HG03342 (cell line): ENCODE measurements around the gene SLF1.

Experiments
- ATAC-seq: cut with Tn5 transposase; IDR thresholded peaks from one replicate; pipeline ENCODE4 v1.9.1; 2021; ENCODE audit warnings: mild to moderate bottlenecking, moderate library complexity; ENCODE audit not compliant: unreplicated experiment

SLF1 gene

GRCh38 chr5:94660506-94660905 is 42.0 kb downstream of the SLF1 start:
- no peak for ATAC-seq

DNA sequence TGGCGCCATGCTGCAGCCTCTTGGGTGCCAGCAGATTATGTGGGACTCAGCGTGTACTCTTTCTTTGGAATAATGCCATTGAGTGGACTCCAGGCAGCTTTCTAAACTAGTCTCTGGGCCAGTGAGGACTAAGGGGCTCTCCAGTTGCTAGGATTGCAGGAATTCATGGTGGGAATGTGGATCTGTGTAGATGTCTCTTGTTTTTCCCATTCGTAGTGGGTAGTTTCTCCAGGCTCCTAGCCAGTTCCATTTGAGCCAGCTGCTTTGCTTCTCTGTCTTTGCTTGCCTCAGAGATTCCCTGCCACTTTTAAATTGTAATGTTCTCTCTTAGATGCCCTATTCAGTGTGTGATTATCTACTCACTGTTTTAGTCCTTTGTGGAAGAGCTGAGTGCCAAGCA is 42.6 kb downstream of the SLF1 start:
- no peak for ATAC-seq

GRCh38 chr5:94667937-94668336 is 49.5 kb downstream of the SLF1 start:
- no peak for ATAC-seq

DNA sequence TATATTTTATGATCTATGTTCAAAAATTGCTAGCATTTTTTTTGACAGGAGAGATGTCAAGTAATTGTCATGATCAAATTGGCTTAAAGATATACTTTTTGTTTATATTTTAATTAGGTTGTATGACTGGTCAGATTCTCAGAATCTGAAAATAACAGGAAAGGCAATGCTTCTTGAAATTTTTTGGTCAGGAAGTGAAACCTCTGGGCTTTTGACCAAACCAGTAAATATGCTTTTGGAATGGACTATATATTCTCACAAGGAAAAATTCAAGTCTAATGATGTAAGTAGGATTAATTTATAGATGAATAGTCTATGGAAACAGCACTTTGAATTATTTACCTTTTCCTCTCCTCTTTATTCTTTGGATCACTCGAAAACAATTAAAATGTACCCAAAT is 52.3 kb downstream of the SLF1 start:
- no peak for ATAC-seq

GRCh38 chr5:94672746-94673145 is 54.3 kb downstream of the SLF1 start:
- no peak for ATAC-seq

DNA sequence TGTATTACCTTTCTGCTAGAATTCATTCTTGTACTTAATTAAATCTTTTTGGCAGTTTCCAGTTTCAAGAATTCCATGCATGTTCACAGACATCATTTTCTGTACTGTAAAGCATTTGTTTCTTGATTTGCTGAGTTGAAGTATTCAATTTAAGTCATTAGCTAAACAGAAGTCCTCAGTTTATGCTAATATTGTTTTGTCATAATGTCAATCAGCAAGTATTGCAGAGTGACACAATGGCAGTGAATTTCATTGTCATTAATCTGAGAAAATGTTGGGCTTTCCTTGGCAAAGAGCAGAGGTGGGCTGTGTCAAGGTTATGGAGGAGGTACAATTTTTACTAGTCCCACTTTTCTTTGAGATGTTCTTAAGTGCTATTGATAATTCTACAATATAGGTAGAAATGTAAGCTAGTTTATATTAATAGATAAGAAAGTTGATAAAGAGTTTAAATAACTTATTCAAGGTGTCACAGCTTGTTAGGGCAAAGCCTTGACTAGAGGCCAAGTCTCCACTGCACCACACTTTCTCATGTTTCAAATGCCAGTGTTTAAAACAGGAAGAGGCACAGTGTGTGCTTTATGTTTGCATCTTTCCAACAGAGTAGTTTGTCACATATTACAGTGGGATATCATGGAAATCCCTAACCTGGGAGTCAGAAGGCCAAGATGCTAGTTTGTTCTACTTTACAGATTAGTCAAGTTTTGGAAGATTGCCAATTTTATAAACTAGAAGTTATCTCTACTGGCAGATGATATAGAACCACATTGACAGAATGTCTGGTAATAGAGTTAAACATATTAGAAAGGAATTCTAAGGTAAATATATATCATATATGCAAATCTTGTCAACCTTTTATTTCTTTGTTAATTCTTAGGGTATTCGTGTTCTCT is 56.3 kb downstream of the SLF1 start:
- ATAC-seq, result no peak

GRCh38 chr5:94675965-94676618 is 57.6 kb downstream of the SLF1 start:
- ATAC-seq, result no peak

- no peak for ATAC-seq
Observed at GRCh38 chr5:94682814-94683520, 64.5 kb downstream of the SLF1 start.

- no peak for ATAC-seq
Observed at GRCh38 chr5:94689908-94690307, 71.4 kb downstream of the SLF1 start.

- no peak for ATAC-seq
Observed at GRCh38 chr5:94690778-94691177, 72.3 kb downstream of the SLF1 start.

DNA sequence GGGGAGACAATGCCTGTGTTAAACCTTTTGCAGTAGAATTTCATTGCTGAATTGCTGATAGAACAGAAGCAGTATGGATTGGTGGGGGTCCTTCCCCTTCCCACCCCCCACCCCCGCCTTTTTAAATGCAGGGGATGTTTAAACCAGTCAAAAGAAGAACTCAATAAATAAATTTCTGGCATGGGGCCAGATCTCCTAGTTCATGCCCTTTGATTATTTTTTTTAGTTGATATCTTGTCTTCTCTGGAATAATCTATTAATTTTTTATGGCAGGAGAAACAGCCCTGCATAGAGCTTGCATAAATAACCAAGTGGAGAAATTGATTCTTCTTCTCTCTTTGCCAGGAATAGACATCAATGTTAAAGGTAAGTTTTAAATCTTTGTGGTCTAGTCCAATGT is 72.8 kb downstream of the SLF1 start:
- ATAC-seq, result no peak

DNA sequence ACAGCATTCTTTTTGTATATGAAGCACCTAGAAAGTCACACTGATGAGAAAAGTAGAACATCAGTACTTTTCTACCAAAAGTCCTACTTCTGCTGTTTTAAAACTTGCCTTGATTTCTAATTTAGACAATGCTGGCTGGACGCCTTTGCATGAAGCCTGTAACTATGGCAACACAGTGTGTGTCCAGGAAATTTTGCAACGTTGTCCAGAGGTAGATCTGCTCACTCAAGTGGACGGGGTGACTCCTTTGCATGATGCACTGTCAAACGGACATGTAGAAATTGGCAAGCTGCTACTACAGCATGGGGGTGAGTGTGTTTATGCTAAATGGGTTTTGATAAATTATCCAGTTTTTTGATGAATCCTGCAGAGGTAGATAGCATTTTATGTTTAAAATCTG is 73.5 kb downstream of the SLF1 start:
- ATAC-seq, result no peak

DNA sequence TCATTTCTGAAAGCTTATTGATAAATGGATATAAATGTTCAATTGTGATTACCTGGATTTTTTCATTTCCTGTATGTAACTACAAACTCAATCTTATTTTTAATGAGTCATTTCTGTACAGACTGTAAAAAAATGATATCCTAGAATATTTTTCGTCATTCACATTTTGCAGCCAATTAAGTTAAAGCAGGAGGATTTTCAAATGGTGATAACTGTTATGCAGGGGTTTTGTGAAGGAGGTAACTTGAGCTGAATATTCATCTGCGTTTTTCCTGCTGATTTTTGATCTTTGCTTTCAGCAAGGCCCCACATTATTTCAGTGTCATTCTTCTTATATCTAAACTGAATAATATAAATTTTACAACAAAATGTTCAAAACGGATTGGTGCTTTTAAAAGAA is 74.1 kb downstream of the SLF1 start:
- no peak for ATAC-seq

DNA sequence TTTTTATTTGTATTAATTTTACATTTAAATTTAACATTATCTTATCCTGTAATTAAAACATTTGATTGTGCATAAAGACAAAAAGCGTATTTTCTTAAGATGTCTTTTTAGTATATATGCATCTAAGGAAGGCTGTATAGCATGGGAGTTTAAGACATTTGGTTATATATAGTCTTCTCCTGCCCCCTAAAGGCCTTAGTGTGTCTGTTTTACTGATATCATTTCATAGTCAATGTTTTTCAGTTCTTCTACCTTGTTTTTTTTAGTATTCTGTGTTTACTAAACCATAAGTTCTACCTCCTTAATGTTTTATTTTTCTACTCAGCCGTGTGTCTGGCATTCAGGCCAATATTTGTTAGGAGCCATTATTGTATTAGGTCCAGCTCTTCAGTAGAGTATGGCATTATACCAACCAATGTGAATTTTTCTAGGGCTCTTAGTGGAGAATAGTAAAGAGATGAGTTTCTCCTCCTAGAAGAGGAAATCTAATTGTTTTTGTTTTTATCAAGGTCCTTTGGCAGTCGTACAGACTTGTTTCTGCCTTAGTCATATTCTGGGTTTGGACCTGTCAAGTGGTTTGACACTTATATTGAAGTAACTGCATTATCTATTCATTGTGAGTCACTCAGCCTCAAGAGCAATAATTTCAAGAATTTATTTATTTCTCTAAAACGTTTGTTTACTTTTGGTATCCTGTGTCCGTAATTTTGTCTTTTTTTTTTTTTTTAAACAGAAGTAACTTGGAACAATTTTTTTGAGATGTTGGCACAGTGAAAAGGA is 74.8 kb downstream of the SLF1 start:
- ATAC-seq, result peak; percentile 80

GRCh38 chr5:94693845-94694370 is 75.4 kb downstream of the SLF1 start:
- no peak for ATAC-seq

DNA sequence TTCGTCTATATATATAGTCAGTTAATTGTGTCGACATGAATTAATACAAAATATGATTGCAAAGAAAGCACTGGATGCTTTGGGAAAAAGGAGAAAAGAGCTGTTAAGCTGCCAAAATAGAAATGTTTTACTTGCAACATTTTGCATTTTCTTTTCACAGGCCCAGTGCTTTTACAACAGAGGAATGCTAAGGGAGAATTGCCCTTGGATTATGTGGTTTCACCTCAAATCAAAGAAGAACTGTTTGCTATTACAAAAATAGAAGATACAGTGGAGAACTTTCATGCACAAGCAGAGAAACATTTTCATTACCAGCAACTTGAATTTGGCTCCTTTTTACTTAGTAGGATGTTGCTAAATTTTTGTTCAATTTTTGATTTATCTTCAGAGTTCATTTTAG is 76.2 kb downstream of the SLF1 start:
- ATAC-seq, result no peak

DNA sequence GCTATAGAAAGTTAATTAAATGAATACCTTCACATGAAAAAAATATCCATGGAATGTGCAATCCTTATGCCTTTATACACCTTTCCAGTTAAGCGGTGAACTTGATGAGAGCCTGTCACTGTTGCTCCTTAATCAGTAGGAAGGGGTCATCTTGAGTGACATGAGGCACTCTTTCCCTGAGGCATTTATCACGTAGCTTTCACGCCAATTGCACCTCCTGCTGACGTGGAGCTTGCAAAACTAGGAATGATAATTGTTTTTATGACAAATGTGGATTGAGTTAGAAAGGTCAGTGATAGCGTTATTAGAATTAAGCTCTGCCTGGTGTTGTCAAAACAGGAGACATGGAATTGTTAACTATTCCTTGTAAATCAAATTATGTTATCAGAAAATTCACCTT is 79.7 kb downstream of the SLF1 start:
- no peak for ATAC-seq

- no peak for ATAC-seq
Observed at GRCh38 chr5:94699562-94699961, 81.1 kb downstream of the SLF1 start.

DNA sequence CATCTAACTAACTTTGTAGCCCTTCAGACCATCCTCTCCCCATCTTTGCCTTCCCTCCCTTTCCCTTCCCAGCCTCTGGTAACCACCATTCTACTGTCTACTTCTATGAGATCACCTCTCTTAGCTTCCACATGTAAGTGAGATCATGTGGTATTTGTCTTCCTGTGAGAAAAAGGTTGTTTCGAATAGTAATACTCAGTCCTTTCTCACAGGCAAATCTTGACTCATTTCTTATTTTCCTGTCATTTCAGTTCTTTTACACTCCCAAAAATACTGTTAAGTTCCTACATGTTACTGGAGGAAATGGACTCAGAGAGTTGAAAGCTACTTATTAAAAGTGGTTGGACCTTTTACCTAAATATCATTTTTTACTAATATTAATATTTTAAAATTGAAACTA is 82.1 kb downstream of the SLF1 start:
- peak; percentile 72 for ATAC-seq

- ATAC-seq, result peak; percentile 67
Observed at GRCh38 chr5:94702729-94703128, 84.3 kb downstream of the SLF1 start.

GRCh38 chr5:94705427-94705826 is 87.0 kb downstream of the SLF1 start:
- ATAC-seq, result no peak
